Measurements from ENCODE around the gene CD24. TPM values are rescaled to one million over a fixed set of nuclear protein-coding genes. Genes with fewer than 3 reads are reported as not detected.

The CD24 gene
- total and polyA plus RNA-seq, 2 of the 8 experiments (the other 6 are each of a cell fraction or from before 2014, with no cell fraction given) = 2,134 to 2,327 TPM

DNA sequence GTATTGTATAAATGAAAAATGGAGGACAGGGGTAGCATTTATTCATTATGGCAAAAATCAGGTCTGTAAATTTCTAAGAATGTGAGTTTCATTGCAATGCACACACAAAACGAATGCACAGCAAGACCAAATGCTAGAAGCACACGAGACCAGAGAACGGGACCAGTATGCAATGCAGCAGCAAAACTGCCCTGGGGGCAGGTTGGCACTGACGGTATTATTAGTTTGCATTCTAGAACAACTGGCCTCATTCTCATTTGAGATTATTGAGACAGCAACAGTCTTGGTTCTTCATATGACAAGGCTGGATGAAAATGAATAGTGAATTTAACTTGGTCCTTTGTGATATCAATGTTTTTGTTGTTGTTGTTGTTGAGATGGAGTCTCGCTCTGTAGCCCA lies 44.5 kb upstream of the CD24 start (continued):
- TF ChIP-seq, protein P1, sequence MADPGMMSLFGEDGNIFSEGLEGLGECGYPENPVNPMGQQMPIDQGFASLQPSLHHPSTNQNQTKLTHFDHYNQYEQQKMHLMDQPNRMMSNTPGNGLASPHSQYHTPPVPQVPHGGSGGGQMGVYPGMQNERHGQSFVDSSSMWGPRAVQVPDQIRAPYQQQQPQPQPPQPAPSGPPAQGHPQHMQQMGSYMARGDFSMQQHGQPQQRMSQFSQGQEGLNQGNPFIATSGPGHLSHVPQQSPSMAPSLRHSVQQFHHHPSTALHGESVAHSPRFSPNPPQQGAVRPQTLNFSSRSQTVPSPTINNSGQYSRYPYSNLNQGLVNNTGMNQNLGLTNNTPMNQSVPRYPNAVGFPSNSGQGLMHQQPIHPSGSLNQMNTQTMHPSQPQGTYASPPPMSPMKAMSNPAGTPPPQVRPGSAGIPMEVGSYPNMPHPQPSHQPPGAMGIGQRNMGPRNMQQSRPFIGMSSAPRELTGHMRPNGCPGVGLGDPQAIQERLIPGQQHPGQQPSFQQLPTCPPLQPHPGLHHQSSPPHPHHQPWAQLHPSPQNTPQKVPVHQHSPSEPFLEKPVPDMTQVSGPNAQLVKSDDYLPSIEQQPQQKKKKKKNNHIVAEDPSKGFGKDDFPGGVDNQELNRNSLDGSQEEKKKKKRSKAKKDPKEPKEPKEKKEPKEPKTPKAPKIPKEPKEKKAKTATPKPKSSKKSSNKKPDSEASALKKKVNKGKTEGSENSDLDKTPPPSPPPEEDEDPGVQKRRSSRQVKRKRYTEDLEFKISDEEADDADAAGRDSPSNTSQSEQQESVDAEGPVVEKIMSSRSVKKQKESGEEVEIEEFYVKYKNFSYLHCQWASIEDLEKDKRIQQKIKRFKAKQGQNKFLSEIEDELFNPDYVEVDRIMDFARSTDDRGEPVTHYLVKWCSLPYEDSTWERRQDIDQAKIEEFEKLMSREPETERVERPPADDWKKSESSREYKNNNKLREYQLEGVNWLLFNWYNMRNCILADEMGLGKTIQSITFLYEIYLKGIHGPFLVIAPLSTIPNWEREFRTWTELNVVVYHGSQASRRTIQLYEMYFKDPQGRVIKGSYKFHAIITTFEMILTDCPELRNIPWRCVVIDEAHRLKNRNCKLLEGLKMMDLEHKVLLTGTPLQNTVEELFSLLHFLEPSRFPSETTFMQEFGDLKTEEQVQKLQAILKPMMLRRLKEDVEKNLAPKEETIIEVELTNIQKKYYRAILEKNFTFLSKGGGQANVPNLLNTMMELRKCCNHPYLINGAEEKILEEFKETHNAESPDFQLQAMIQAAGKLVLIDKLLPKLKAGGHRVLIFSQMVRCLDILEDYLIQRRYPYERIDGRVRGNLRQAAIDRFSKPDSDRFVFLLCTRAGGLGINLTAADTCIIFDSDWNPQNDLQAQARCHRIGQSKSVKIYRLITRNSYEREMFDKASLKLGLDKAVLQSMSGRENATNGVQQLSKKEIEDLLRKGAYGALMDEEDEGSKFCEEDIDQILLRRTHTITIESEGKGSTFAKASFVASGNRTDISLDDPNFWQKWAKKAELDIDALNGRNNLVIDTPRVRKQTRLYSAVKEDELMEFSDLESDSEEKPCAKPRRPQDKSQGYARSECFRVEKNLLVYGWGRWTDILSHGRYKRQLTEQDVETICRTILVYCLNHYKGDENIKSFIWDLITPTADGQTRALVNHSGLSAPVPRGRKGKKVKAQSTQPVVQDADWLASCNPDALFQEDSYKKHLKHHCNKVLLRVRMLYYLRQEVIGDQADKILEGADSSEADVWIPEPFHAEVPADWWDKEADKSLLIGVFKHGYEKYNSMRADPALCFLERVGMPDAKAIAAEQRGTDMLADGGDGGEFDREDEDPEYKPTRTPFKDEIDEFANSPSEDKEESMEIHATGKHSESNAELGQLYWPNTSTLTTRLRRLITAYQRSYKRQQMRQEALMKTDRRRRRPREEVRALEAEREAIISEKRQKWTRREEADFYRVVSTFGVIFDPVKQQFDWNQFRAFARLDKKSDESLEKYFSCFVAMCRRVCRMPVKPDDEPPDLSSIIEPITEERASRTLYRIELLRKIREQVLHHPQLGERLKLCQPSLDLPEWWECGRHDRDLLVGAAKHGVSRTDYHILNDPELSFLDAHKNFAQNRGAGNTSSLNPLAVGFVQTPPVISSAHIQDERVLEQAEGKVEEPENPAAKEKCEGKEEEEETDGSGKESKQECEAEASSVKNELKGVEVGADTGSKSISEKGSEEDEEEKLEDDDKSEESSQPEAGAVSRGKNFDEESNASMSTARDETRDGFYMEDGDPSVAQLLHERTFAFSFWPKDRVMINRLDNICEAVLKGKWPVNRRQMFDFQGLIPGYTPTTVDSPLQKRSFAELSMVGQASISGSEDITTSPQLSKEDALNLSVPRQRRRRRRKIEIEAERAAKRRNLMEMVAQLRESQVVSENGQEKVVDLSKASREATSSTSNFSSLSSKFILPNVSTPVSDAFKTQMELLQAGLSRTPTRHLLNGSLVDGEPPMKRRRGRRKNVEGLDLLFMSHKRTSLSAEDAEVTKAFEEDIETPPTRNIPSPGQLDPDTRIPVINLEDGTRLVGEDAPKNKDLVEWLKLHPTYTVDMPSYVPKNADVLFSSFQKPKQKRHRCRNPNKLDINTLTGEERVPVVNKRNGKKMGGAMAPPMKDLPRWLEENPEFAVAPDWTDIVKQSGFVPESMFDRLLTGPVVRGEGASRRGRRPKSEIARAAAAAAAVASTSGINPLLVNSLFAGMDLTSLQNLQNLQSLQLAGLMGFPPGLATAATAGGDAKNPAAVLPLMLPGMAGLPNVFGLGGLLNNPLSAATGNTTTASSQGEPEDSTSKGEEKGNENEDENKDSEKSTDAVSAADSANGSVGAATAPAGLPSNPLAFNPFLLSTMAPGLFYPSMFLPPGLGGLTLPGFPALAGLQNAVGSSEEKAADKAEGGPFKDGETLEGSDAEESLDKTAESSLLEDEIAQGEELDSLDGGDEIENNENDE (IDR thresholded peaks at IDR 0.05; ENCODE audit: insufficient replicate concordance, low read length) = no peak

All from H1 (cell line).